GM23338 (cell line): Measurements from ENCODE around the gene CNTN5.

Source experiments
- CREB1 ChIP-seq: fragments of 250-450 bp; sonication (Bioruptor Pico); IDR thresholded peaks from 2 replicates; pipeline ENCODE4 v1.5.0; 2020; ENCODE audit warnings: low read depth, mild to moderate bottlenecking, moderate library complexity
- CTCF ChIP-seq, 2 experiments: fragments of 200-600 bp in 1 of 2; sonication (generic) in 1 of 2; conservative IDR thresholded peaks; 2 replicates each; pipeline versions ENCODE4 v1.5.1 to v1.6.1; 2016 to 2017; ENCODE audit warnings: antibody characterized with exemption in 2 of 2, low read depth in 2 of 2, mild to moderate bottlenecking in 2 of 2, moderate library complexity in 1 of 2
- EZH2 ChIP-seq: fragments of 200-600 bp; sonication (generic); IDR thresholded peaks from one replicate; pipeline ENCODE4 v1.8.0; 2017; ENCODE audit warnings: antibody characterized with exemption, mild to moderate bottlenecking, low read depth; ENCODE audit not compliant: unreplicated experiment
- EZH2phosphoT487 ChIP-seq: fragments of 200-600 bp; sonication (generic); IDR thresholded peaks from one replicate; pipeline ENCODE4 v1.8.1; 2018; ENCODE audit warnings: antibody characterized with exemption; ENCODE audit not compliant: unreplicated experiment
- POLR2AphosphoS5 ChIP-seq: IDR thresholded peaks from 2 replicates; pipeline ENCODE4 v1.6.1; 2016; ENCODE audit warnings: antibody characterized with exemption, low read depth
- REST ChIP-seq: IDR thresholded peaks from one replicate; pipeline ENCODE4 v1.6.1; 2018; ENCODE audit warnings: antibody characterized with exemption; ENCODE audit not compliant: unreplicated experiment
- STAT1 ChIP-seq: IDR thresholded peaks from one replicate; pipeline ENCODE4 v1.6.1; 2016; ENCODE audit warnings: antibody characterized with exemption; ENCODE audit not compliant: unreplicated experiment
- ZNF114 ChIP-seq: fragments of 250-450 bp; sonication (Bioruptor Pico); IDR thresholded peaks from 2 replicates; pipeline ENCODE4 v1.5.0; 2020; ENCODE audit warnings: mild to moderate bottlenecking, moderate library complexity

DNA sequence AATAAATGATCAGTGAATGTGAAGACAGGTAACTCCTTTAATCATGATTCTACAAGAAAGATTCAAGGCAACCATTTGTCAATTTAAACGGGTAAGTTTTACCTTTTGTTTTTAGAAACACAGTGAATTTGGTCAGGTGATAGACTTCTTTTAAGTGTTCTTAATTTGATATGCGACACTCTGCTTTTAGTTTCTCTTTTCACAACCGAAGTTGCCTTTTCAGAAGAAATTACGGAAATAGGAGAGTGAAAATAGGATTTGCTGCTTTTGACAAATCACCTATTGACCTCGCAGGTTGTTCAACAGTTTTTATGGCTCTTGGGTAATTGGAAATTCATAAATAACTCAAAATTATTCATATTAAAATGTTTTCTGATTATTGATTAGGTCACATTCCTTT lies 142.1 kb downstream of the CNTN5 start:
- TF ChIP-seq CTCF (conservative IDR thresholded peaks at IDR 0.05; ENCODE audit: low read depth in 2 of 2) (no peak), CREB1 (CRISPR knock-in tag) (no peak), EZH2phosphoT487 (no peak), EZH2 (no peak), REST (no peak), POLR2AphosphoS5 (no peak), ZNF114 (CRISPR knock-in tag) (no peak), STAT1 (no peak)
